ENCODE results near the gene RASD1. TPM values are rescaled to one million over a fixed set of nuclear protein-coding genes. Genes with fewer than 3 reads are reported as not detected.

RASD1 gene
- total RNA-seq, 2 experiments from 2014 or later = 0.29 to 0.42 TPM

DNA sequence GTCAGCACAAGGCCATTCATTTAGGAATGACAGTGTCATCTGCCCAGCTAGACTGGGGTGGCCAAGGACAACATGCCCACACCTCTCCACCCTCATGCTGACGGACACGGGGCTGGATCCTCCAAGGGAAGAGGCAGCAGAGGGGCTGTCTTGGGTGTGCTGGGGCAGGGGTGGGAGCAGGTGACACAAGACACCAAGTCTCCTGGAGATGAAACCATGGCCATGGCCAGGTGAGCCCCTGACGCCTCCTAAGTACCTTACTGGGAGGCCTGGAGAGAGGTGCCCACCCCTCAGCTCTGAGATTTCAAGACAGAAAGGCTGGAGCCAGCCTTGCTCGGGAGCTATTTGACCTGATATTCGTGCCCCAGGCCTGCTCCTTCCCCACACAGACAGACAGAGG is 9.0 kb upstream of the RASD1 start:
- no peak for DNase-seq
- Mint-ChIP-seq H3K4me3 (no peak overlapping the region), H3K4me1 (no peaks in the 10 kb centered on the region), H3K36me3 (ENCODE audit: low read depth) (no peaks in the 10 kb centered on the region), H3K27me3 (no peaks in the 10 kb centered on the region), H3K27ac (no peak overlapping the region), H3K9me3 (no peaks in the 10 kb centered on the region)
- CTCF ChIA-PET = interaction anchor here (0.7 to 3.3 kb wide), 2 partner anchors 8 to 149 kb away, joined by 3 to 20 read pairs; partner anchors contain the start of gene RASD1
- POLR2A ChIA-PET = no interaction called here

GRCh38 chr17:17504341-17505140 is 8.3 kb upstream of the RASD1 start:
- CTCF ChIA-PET = interaction anchor here (3.3 kb wide), 1 partner anchor 8 kb away, joined by 20 read pairs; the partner anchor contains the start of gene RASD1
- H3K36me3 Mint-ChIP-seq (ENCODE audit: low read depth) = no peaks in the 10 kb centered on the region
- POLR2A ChIA-PET = no interaction called here

DNA sequence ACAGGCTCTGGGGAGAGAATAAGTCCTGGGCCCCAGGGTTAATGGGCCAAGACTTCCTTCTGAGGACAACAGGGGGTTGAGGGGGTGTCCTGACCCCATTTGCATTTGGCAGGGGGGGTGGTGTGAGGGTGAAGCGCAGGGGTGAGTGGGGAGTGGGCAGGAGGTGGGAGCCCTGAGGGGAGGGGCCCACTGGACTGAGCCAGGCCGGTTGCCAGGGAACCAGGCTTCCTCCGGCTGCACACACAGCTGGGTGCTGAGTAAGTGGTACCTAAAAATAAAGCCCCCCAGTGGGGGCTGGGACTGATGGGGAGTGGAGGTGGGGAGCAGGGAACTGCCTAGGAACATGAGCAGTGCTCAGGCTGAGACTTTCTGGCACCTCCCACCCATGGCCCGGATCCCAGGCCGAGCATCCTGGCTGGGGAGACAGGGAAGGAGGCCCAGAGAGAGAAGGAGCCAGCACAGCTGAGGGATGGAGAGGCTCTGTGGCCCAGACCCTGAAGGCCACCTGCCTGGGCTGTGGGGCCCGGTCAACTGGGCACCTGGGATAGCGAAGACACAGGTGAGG is 7.5 kb upstream of the RASD1 start:
- no peak for DNase-seq
- POLR2A ChIA-PET = no interaction called here
- no peaks in the 10 kb centered on the region for H3K27me3 Mint-ChIP-seq
- H3K4me3 Mint-ChIP-seq = no peak overlapping the region
- CTCF ChIA-PET = no interaction called here
- H3K36me3 Mint-ChIP-seq (ENCODE audit: low read depth) = no peaks in the 10 kb centered on the region
- H3K27ac Mint-ChIP-seq = no peak overlapping the region
- H3K4me1 Mint-ChIP-seq = no peaks in the 10 kb centered on the region
- no peaks in the 10 kb centered on the region for H3K9me3 Mint-ChIP-seq

More at GRCh38 chr17:17504341-17505140, 8.3 kb upstream of the RASD1 start:
- Mint-ChIP-seq H3K27ac (no peak overlapping the region), H3K27me3 (no peaks in the 10 kb centered on the region), H3K9me3 (no peaks in the 10 kb centered on the region), H3K4me3 (no peak overlapping the region), H3K4me1 (no peaks in the 10 kb centered on the region)
- no peak for DNase-seq

- H3K36me3 Mint-ChIP-seq (ENCODE audit: low read depth) = no peaks in the 10 kb centered on the region
- no peak overlapping the region for H3K4me3 Mint-ChIP-seq
- H3K27ac Mint-ChIP-seq = no peak overlapping the region
- POLR2A ChIA-PET = no interaction called here
- DNase-seq = no peak
- H3K9me3 Mint-ChIP-seq = no peaks in the 10 kb centered on the region
- no peaks in the 10 kb centered on the region for H3K27me3 Mint-ChIP-seq
- CTCF ChIA-PET = no interaction called here
- no peaks in the 10 kb centered on the region for H3K4me1 Mint-ChIP-seq
Measured at GRCh38 chr17:17502741-17503565, 6.8 kb upstream of the RASD1 start.

GRCh38 chr17:17500999-17501605 is 4.9 kb upstream of the RASD1 start:
- Mint-ChIP-seq H3K4me3 (no peak overlapping the region), H3K9me3 (no peaks in the 10 kb centered on the region), H3K27me3 (peaks cover 3% of the 10 kb centered on the region), H3K4me1 (peaks cover 3% of the 10 kb centered on the region), H3K27ac (no peak overlapping the region), H3K36me3 (ENCODE audit: low read depth) (no peaks in the 10 kb centered on the region)
- CTCF ChIA-PET = no interaction called here
- POLR2A ChIA-PET = no interaction called here
- DNase-seq = peak; percentile 47

DNA sequence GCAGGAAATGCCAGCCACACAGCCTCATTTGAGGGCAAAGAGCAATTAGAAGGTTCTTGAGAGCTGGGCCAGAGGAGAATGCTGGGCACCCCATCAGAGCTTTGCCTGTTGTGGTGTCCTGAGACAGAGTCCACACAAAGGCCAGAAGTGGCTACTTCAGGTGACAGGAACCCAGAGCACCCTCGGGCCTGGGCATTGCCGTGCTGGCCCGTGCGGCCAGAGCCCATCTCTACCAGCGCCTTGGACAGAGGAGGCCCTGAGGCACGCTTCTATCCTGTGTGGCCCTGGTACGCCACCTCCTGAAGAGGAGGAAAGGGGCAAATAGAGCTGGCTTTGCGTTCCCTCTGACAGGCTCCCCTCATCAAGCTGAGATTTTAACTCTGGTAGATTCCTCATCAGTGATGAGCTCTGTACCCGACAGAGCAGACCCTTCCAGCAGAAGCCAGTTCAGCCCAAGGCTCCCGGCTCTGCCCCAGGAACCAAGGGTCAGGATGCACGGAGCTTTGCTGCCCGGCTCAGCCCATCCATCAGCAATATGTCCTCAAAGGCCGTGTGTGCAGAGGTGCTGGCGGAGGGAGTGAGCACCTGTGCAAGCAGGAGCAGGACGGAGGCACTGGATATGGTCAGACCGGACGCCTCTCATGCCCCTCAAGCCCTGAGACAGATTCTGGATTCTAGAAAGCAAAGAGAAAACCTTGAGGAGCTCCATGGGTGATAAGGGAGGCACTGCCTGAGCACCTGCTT is 3.4 kb upstream of the RASD1 start:
- ChIA-PET CTCF (no interaction called here), POLR2A (no interaction called here)
- Mint-ChIP-seq H3K4me1 (peaks cover 10% of the 10 kb centered on the region), H3K9me3 (no peaks in the 10 kb centered on the region), H3K27me3 (peaks cover 16% of the 10 kb centered on the region), H3K4me3 (no peak overlapping the region), H3K27ac (no peak overlapping the region), H3K36me3 (ENCODE audit: low read depth) (peaks cover 3% of the 10 kb centered on the region)
- DNase-seq = no peak

GRCh38 chr17:17498606-17499301 is 2.6 kb upstream of the RASD1 start:
- Mint-ChIP-seq H3K36me3 (ENCODE audit: low read depth) (peaks cover 3% of the 10 kb centered on the region), H3K4me3 (no peak overlapping the region), H3K27ac (no peak overlapping the region), H3K27me3 (peaks cover 20% of the 10 kb centered on the region), H3K9me3 (no peaks in the 10 kb centered on the region), H3K4me1 (peaks cover 10% of the 10 kb centered on the region)
- POLR2A ChIA-PET = no interaction called here
- DNase-seq = no peak
- CTCF ChIA-PET = no interaction called here

GRCh38 chr17:17497845-17498520 is 1.8 kb upstream of the RASD1 start:
- ChIA-PET CTCF (interaction anchor here (1.3 to 2.9 kb wide), 11 partner anchors 8 to 142 kb away, joined by 3 to 35 read pairs (median 6); no protein-coding TSS in a partner anchor), POLR2A (no interaction called here)
- no peak overlapping the region for H3K27ac Mint-ChIP-seq

DNA sequence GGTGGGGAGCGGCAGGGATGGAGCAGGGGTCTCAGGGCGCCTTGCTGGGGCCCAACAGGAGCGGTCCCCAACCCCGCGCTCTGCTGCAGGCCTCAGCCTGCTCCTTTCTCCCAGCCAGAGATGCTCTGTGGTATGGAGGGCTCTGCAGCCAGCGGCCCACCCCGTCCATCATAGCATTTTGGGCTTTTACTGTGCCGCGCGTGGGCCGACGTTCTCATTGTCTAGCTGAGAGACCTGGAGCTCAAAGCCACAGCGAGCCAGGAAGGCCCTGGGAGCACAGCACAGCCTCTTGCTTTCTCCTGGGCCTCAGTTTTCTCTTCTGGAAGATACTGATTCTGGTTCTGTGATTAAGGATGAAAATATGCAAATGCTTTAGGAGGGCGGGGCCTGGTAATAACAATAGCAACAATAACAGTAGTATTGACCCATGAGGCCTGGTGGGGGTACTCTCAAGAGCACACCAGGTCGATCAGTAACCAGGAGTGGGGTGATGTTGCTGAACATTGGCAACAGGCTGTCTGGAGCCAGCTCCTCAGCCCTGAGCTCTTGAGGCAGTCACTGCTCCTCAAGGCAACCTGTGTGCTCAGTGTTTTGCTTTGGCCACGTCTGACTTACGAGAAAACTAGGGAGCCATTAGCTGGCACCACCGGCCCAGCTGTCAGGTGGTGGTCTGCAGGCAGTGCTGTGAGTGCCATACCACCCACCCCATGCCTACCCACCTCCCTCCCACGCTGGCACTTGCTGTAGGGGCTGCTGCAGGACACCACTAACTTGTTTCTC is 1.1 kb upstream of the RASD1 start:
- no peak for DNase-seq
- POLR2A ChIA-PET = no interaction called here
- peaks cover 20% of the 10 kb centered on the region for H3K27me3 Mint-ChIP-seq
- peaks cover 12% of the 10 kb centered on the region for H3K36me3 Mint-ChIP-seq (ENCODE audit: low read depth)
- H3K4me3 Mint-ChIP-seq = no peak overlapping the region
- no peak overlapping the region for H3K27ac Mint-ChIP-seq
- peaks cover 10% of the 10 kb centered on the region for H3K4me1 Mint-ChIP-seq
- no peaks in the 10 kb centered on the region for H3K9me3 Mint-ChIP-seq
- CTCF ChIA-PET = interaction anchor here (0.7 to 2.9 kb wide), 43 partner anchors 9 to 191 kb away, joined by 3 to 35 read pairs (median 4); partner anchors contain the start of gene PEMT

More at GRCh38 chr17:17497845-17498520, 1.8 kb upstream of the RASD1 start:
- Mint-ChIP-seq H3K4me3 (no peak overlapping the region), H3K27me3 (peaks cover 20% of the 10 kb centered on the region), H3K36me3 (ENCODE audit: low read depth) (peaks cover 6% of the 10 kb centered on the region), H3K9me3 (no peaks in the 10 kb centered on the region), H3K4me1 (peaks cover 10% of the 10 kb centered on the region)
- no peak for DNase-seq

DNA sequence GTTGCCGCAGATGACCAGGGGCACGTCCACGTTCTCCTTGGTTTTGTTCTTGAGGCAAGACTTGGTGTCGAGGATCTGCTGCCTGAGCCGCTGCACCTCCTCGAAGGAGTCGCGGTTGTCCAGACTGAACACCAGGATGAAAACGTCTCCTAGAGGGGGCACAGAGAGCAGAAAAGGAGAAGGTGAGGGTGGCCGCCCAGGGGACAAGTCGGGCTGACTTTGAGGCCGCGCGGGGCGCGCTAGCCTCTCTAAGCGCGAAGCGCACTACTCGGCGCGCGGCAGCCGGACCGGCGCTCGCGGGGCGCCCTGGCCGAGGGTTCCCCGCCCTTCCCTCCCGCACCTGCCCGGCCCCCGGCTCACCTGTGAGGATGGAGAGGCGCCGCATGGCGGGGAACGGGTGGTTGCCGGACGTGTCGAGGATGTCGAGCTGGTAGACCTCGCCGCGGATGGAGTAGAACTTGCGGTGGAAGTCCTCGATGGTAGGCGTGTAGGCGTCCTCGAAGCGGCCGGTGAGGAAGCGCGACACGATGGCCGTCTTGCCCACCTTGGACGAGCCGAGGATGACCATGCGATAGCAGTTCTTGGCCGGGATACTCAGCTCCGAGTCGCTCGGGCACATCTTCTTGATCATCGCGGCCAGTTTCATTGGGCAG is 533 bp downstream of the RASD1 start:
- peaks cover 13% of the 10 kb centered on the region for H3K4me1 Mint-ChIP-seq
- DNase-seq = peak; percentile 38
- H3K27me3 Mint-ChIP-seq = peaks cover 20% of the 10 kb centered on the region
- ChIA-PET CTCF (interaction anchor here (0.6 to 2.9 kb wide), 18 partner anchors 11 to 301 kb away, joined by 3 to 35 read pairs (median 6); partner anchors contain the start of gene PEMT), POLR2A (no interaction called here)
- H3K9me3 Mint-ChIP-seq = no peaks in the 10 kb centered on the region
- peaks cover 18% of the 10 kb centered on the region for H3K36me3 Mint-ChIP-seq (ENCODE audit: low read depth)
- no peak overlapping the region for H3K27ac Mint-ChIP-seq
- peak overlapping the region; percentile 65 for H3K4me3 Mint-ChIP-seq

Data from activated CD4-positive, alpha-beta T cell treated with anti-CD3 and anti-CD28 coated beads, Interleukin-2, amount 10 ng/mL, durations not matched to agents 7 days and 5 days (primary cell).